HL-60 (cell line): ENCODE measurements around the gene TBCK.

Source experiments
- CTCF ChIP-seq: IDR thresholded peaks from one replicate; pipeline ENCODE4 v1.5.1; 2011; ENCODE audit warnings: low read length, control low read depth, inconsistent platforms; ENCODE audit not compliant: insufficient read depth
- POLR2AphosphoS5 ChIP-seq: IDR thresholded peaks from 2 replicates; pipeline ENCODE4 v1.6.1; 2012; ENCODE audit warnings: low read depth
- REST ChIP-seq: IDR thresholded peaks from 2 replicates; pipeline ENCODE4 v1.6.1; 2012; ENCODE audit warnings: low read depth; ENCODE audit not compliant: insufficient replicate concordance

- no peak for TF ChIP-seq CTCF
- TF ChIP-seq REST = no peak
- no peak for TF ChIP-seq POLR2AphosphoS5
These were observed 57.6 kb downstream of the TBCK start for GRCh38 chr4:106258145-106259045.
